K562 (cell line): ENCODE measurements around the gene SFXN2. TPM values are rescaled to one million over a fixed set of nuclear protein-coding genes. Genes with fewer than 3 reads are reported as not detected.

Experiments
- BCOR ChIP-seq: fragments of 450-650 bp; IDR thresholded peaks from 2 replicates; pipeline ENCODE4 v1.6.1; 2016
- CC2D1A ChIP-seq: fragments of 450-650 bp; IDR thresholded peaks from 2 replicates; pipeline ENCODE4 v1.6.1; 2017; ENCODE audit warnings: mild to moderate bottlenecking
- E2F5 ChIP-seq: sonication (generic); formaldehyde crosslinking; IDR thresholded peaks from 2 replicates; pipeline ENCODE4 v1.8.0; 2022; ENCODE audit warnings: mild to moderate bottlenecking, missing genetic modification reagents
- E2F8 ChIP-seq: fragments of 450-650 bp; IDR thresholded peaks from 2 replicates; pipeline ENCODE4 v1.7.1; 2018; ENCODE audit warnings: mild to moderate bottlenecking, low read depth; ENCODE audit not compliant: partially characterized antibody
- HNRNPH1 ChIP-seq: fragments of 200-400 bp; formaldehyde crosslinking; optimal IDR thresholded peaks from 2 replicates; pipeline ENCODE3; 2017; ENCODE audit warnings: low read depth, mild to moderate bottlenecking, low read length, moderate library complexity
- MLLT1 ChIP-seq, 2 experiments: fragments of 450-650 bp; IDR thresholded peaks; 2 replicates each; pipeline ENCODE4 v1.6.1; 2016
- MTA2 ChIP-seq: fragments of 450-650 bp; IDR thresholded peaks from 2 replicates; pipeline ENCODE4 v1.6.1; 2016; ENCODE audit warnings: low read depth
- PHB ChIP-seq: fragments of 250-450 bp; sonication (Bioruptor Pico); IDR thresholded peaks from 2 replicates; pipeline ENCODE4 v1.5.0; 2021
- POLR2A ChIP-seq: fragments of 450-650 bp; conservative IDR thresholded peaks from 2 replicates; pipeline ENCODE4 v1.6.1; 2016
- POLR2B ChIP-seq: fragments of 450-650 bp; IDR thresholded peaks from 2 replicates; pipeline ENCODE4 v1.6.1; 2018; ENCODE audit warnings: low read depth; ENCODE audit not compliant: partially characterized antibody
- STAT5B ChIP-seq: fragments of 250-450 bp; sonication (Bioruptor Pico); IDR thresholded peaks from 2 replicates; pipeline ENCODE4 v1.8.0; 2021; ENCODE audit warnings: mild to moderate bottlenecking, inconsistent platforms
- polyA plus RNA-seq, 8 experiments: library from polyadenylated mRNA; depleted of rRNA in 4 of 8; stranded (reverse) in 5 of 8; unstranded in 3 of 8; fragments of >200 nt; fragmentation: Nextera tagmentation in 2 of 8; fragmentation: Illumina TruSeq in 1 of 8; extraction: Ambion mirVana in 2 of 8; extraction: Trizol in 1 of 8; gene quantifications; 2 replicates each; pipeline versions ENCODE4 v1.2.1 to v1.2.3, GENCODE V29; 2011 to 2014; ENCODE audit warnings: inconsistent platforms in 1 of 8, missing spikeins in 1 of 8
- total RNA-seq, 7 experiments: library from RNA; depleted of rRNA in 6 of 7; stranded (reverse); fragments of >200 nt in 6 of 7; fragmentation: Illumina TruSeq in 2 of 7; extraction: Trizol in 2 of 7; gene quantifications; 2 replicates each; pipeline versions ENCODE4 v1.2.1 to v1.2.3, GENCODE V29; 2011 to 2021; ENCODE audit warnings: low replicate concordance in 1 of 7

Gene SFXN2
- total and polyA plus RNA-seq, 9 of the 15 experiments (the other 6 are each of a cell fraction or from before 2014, with no cell fraction given) = 7.3 to 23.8 (median 15.7) TPM

- TF ChIP-seq E2F8 (no peak), MTA2 (0 out of 2 replicates have a peak, but pooled peaks have one; percentile 16), PHB (CRISPR knock-in tag) (no peak), CC2D1A (0 out of 2 replicates have a peak, but pooled peaks have one; percentile 14), BCOR (0 out of 2 replicates have a peak, but pooled peaks have one; percentile 9), STAT5B (no peak), POLR2B (peak; percentile 44), MLLT1 (IDR thresholded peaks at IDR 0.05) (peak; percentile 15 to 54; a peak in 1 of 4 replicates), E2F5 (CRISPR knock-in tag) (no peak), HNRNPH1 (no peak), POLR2A (0 out of 2 replicates have a peak, but pooled peaks have one; percentile 30)
Observed at GRCh38 chr10:102735065-102735562, 20.7 kb downstream of the SFXN2 start (continued).
